ENCODE measurements around the gene ACTBL2. TPM values are rescaled to one million over a fixed set of nuclear protein-coding genes. Genes with fewer than 3 reads are reported as not detected.

ACTBL2 gene
- total RNA-seq, 2 donors from 2014 or later, result 0.12 TPM; not detected in 1

DNA sequence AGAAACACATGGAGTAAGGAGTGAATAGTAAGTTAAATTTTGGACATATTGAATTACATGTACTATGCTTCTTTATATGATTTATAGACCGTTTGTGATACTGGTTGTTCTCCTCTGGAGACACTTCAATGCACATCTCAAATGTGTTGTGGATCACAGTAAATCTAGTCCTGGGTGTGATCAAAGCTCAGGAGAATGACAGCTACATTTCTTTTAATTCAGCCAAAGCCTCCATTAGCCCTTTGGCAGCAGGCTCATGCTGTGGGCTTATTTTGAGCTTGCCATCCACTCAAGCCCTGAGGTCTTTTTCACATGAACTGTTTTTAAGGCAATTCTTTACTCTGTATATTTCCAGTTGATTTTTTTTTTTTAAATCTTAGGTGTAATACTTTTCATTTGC lies 34.6 kb upstream of the ACTBL2 start:
- H3K9me3 ChIP-seq, result peaks cover 0 to 8% of the 10 kb centered on the region in 2 donors
- H3K4me1 ChIP-seq, result no peaks in the 10 kb centered on the region
- DNase-seq (ENCODE audit: low spot score), result no peak
- TF ChIP-seq, protein P1, sequence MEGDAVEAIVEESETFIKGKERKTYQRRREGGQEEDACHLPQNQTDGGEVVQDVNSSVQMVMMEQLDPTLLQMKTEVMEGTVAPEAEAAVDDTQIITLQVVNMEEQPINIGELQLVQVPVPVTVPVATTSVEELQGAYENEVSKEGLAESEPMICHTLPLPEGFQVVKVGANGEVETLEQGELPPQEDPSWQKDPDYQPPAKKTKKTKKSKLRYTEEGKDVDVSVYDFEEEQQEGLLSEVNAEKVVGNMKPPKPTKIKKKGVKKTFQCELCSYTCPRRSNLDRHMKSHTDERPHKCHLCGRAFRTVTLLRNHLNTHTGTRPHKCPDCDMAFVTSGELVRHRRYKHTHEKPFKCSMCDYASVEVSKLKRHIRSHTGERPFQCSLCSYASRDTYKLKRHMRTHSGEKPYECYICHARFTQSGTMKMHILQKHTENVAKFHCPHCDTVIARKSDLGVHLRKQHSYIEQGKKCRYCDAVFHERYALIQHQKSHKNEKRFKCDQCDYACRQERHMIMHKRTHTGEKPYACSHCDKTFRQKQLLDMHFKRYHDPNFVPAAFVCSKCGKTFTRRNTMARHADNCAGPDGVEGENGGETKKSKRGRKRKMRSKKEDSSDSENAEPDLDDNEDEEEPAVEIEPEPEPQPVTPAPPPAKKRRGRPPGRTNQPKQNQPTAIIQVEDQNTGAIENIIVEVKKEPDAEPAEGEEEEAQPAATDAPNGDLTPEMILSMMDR (IDR thresholded peaks at IDR 0.05), result no peak
- no peak overlapping the region for H3K4me3 ChIP-seq
- H3K27ac ChIP-seq, result no peak overlapping the region
- H3K36me3 ChIP-seq, result no peaks in the 10 kb centered on the region
- no peaks in the 10 kb centered on the region for H3K27me3 ChIP-seq

DNA sequence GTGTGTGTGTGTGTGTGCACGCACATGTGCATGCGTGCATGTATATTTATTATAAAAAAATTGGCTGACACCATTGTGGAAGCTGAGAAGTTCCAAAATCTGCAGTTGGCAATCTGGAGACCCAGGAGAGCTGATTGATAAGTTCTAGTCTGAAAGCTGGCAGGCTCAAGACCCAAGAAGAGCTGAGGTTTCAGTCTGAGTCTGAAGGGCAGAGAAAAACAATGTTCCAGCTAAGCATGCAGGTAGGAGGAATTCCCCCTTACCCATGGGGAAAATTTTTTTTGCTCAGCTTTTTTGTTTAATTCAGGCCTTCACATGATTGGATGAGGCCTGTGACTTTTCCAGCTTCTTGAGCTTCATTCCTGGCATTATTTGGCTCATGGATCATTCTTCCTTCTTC lies 31.2 kb upstream of the ACTBL2 start:
- TF ChIP-seq, protein P1 (IDR thresholded peaks at IDR 0.05), result no peak

DNA sequence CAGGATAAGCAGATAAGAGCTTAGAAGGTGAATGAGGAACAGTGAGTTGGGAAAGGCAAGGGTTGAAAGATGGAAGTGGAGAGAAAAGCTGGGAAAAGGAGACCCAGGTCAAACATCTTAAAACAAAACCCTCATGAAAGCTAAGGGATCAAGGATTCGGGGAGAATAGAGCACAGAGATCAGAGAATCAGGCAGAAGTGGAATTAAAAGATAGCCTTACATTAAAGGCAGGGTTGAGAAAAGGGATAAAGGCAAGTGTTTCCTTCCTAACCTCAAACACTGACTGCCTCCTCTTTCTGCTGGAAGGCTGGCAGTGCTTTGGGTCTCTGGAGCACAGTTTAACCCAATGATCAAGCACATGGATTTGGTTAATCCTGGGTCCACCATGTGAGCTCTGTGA lies 28.7 kb upstream of the ACTBL2 start:
- no peak for DNase-seq (ENCODE audit: low spot score)
- Histone ChIP-seq H3K36me3 (no peaks in the 10 kb centered on the region), H3K9me3 (no peaks in the 10 kb centered on the region), H3K27ac (no peak overlapping the region), H3K4me1 (no peaks in the 10 kb centered on the region), H3K4me3 (no peak overlapping the region), H3K27me3 (no peaks in the 10 kb centered on the region)
- TF ChIP-seq, protein P1 (IDR thresholded peaks at IDR 0.05), result no peak

More for the DNA sequence above, 31.2 kb upstream of the ACTBL2 start:
- no peaks in the 10 kb centered on the region for H3K36me3 ChIP-seq
- no peak for DNase-seq (ENCODE audit: low spot score)
- no peaks in the 10 kb centered on the region for H3K27me3 ChIP-seq
- H3K27ac ChIP-seq, result no peak overlapping the region
- H3K4me1 ChIP-seq, result no peaks in the 10 kb centered on the region
- no peaks in the 10 kb centered on the region for H3K9me3 ChIP-seq
- H3K4me3 ChIP-seq, result no peak overlapping the region

DNA sequence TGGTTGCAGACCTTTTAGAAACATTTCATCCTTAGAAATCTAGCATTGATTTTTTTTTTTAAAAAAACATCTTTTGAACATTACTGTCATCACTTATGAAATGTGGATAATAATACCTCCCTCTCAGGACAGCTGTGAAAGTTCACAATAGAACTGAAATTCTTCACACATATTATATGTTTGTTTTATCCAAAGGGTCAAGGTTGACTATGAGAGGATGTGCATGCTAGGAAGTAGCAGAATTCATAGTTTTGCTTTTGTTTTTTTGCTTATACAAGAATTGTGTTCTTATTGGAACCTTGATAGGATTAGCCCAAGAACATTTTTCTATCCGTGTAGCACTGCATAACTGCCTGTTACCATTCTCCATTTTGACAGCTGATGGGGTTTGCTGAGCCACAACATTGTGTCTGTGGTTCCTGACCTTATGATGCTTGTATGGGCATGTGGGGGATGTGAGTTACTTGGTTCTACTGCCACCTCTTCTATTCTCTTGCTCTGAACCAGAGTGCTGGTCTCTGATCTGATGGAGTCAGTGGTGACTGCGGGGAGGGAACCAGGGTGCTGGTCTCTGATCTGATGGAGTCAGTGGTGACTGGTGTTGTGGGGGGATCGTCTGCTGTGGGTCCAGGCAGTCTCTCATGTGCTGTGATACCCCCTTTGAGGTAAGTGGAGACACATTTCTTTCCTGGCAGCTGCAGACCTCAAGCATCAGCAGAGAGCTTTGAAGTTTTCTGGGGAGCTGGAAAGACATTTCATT lies 27.1 kb upstream of the ACTBL2 start:
- H3K4me3 ChIP-seq, result no peak overlapping the region
- H3K4me1 ChIP-seq, result no peaks in the 10 kb centered on the region
- TF ChIP-seq, protein P1 (IDR thresholded peaks at IDR 0.05), result no peak
- H3K9me3 ChIP-seq, result no peaks in the 10 kb centered on the region
- no peaks in the 10 kb centered on the region for H3K27me3 ChIP-seq
- H3K27ac ChIP-seq, result no peak overlapping the region
- DNase-seq (ENCODE audit: low spot score), result no peak
- no peaks in the 10 kb centered on the region for H3K36me3 ChIP-seq

DNA sequence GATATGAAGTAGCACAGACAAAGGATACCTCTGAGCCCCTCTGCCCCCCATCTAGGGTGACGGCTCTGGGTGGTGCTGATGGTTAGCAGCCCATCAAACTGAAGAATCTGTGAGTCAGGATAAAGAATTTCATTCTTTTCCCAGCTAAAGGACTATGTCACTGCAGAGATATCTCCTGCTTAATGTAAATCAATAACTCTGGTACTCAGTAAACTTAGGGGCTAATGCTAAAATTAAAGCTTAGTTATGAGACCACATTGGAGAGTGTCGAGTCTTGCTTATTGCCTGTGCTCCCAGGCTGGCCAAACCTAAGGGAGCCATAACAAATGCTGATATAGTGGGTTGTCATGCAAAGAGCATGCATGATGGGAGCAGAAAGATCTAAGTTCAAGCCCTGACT lies 25.6 kb upstream of the ACTBL2 start:
- H3K4me1 ChIP-seq, result no peaks in the 10 kb centered on the region
- DNase-seq (ENCODE audit: low spot score), result no peak
- H3K4me3 ChIP-seq, result no peak overlapping the region
- H3K9me3 ChIP-seq, result no peaks in the 10 kb centered on the region
- no peak overlapping the region for H3K27ac ChIP-seq
- TF ChIP-seq, protein P1 (IDR thresholded peaks at IDR 0.05), result no peak
- no peaks in the 10 kb centered on the region for H3K27me3 ChIP-seq
- H3K36me3 ChIP-seq, result no peaks in the 10 kb centered on the region
